ENCODE measurements around the gene ZNF813.

DNA sequence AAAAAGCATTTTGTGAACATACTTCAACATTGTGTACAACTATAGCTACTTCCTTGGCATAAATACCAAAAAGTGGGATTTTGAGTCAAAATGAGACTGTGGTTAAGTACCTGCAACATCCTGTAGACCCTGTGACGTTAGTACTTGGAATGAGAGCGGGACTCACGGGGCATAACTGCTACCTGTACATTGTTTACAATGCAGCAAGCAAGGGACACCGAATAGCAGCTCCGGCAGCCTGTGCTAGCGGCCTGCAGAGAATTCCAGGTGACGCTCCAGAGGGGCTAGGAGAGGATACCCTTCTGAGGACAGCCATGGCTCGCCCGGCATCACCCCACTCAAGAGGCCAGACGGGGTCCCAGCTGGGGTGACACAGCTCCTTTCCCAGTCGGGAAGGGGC lies 69.6 kb downstream of the ZNF813 start:
- no peak for TF ChIP-seq ZNF274 (IDR thresholded peaks at IDR 0.05; ENCODE audit: low read depth, low read length)
- no peak for TF ChIP-seq SUZ12 (IDR thresholded peaks at IDR 0.05; ENCODE audit: extremely low read depth, insufficient read depth, insufficient read length)
- no peak for TF ChIP-seq YY1 (IDR thresholded peaks at IDR 0.05; ENCODE audit: insufficient read depth, insufficient read length)

Data from NT2/D1 (cell line).